CD4-positive, alpha-beta T cell (primary cell): ENCODE measurements around the gene HIP1. TPM values are rescaled to one million over a fixed set of nuclear protein-coding genes. Genes with fewer than 3 reads are reported as not detected.
A peak's percentile ranks its signal among the peaks of the same experiment; 100 is the strongest.

Experiments used
- ATAC-seq: fragments of 200-7000 bp; cut with Tn5 transposase; one replicate; pipeline ENCODE4 v1.10.0; 2022; ENCODE audit warnings: mild to moderate bottlenecking; ENCODE audit not compliant: poor library complexity
- CTCF ChIA-PET: fragments of 350-600 bp; sonication (Branson Sonifier 250); formaldehyde crosslinking; loops from one replicate; lab custom pipeline; 2021; ENCODE audit warnings: antibody characterized with exemption, inconsistent platforms; lab: Charles Lee
- POLR2A ChIA-PET: fragments of 350-600 bp; sonication (Branson Sonifier 250); formaldehyde crosslinking; loops from one replicate; lab custom pipeline; 2021; ENCODE audit warnings: antibody characterized with exemption, inconsistent platforms; lab: Charles Lee
- DNase-seq, 14 experiments: peaks; one replicate each; pipeline ENCODE4 v3.0.0-alpha.2; 2013 to 2020; ENCODE audit warnings: mixed read lengths in 2 of 14
- H3K27ac ChIP-seq, 2 donors: one replicate each; pipeline versions ENCODE4 v1.5.1 to v1.7.0; 2013; ENCODE audit warnings: low read length in 2 of 2, low read depth in 1 of 2, mild to moderate bottlenecking in 1 of 2
- H3K27me3 ChIP-seq, 2 experiments: 1 replicate in 1 of 2; 2 replicates in 1 of 2; pipeline versions ENCODE4 v1.6.1 to v1.7.0; 2013; ENCODE audit warnings: low read length in 2 of 2, control low read depth in 1 of 2, mild to moderate bottlenecking in 1 of 2, moderate library complexity in 1 of 2; ENCODE audit not compliant: insufficient read depth in 2 of 2, control insufficient read depth in 1 of 2
- H3K36me3 ChIP-seq: one replicate; pipeline ENCODE4 v1.6.1; 2013; ENCODE audit warnings: low read length, control low read depth; ENCODE audit not compliant: insufficient read depth
- H3K4me1 ChIP-seq: one replicate; pipeline ENCODE4 v1.6.1; 2013; ENCODE audit warnings: low read length, control low read depth; ENCODE audit not compliant: insufficient read depth
- H3K4me3 ChIP-seq: one replicate; pipeline ENCODE4 v1.5.1; 2013; ENCODE audit warnings: mild to moderate bottlenecking, low read length, moderate library complexity
- H3K9me3 ChIP-seq, 2 experiments: 1 replicate in 1 of 2; 2 replicates in 1 of 2; pipeline versions ENCODE4 v1.6.1 to v1.7.0; 2013; ENCODE audit warnings: low read length in 2 of 2, mild to moderate bottlenecking in 2 of 2, control low read depth in 1 of 2, moderate library complexity in 1 of 2; ENCODE audit not compliant: control insufficient read depth in 1 of 2, insufficient read depth in 1 of 2
- H3K27ac Mint-ChIP-seq: one replicate; pipeline ENCODE4 v1.8.0; 2020; ENCODE audit warnings: mixed read lengths
- H3K27me3 Mint-ChIP-seq: one replicate; pipeline ENCODE4 v1.8.0; 2021; ENCODE audit warnings: mixed read lengths
- H3K36me3 Mint-ChIP-seq: one replicate; pipeline ENCODE4 v1.8.0; 2021; ENCODE audit warnings: low read depth, mixed read lengths
- H3K4me1 Mint-ChIP-seq: one replicate; pipeline ENCODE4 v1.8.0; 2021; ENCODE audit warnings: low read depth, mixed read lengths
- H3K4me3 Mint-ChIP-seq: one replicate; pipeline ENCODE4 v1.8.0; 2020; ENCODE audit warnings: mild to moderate bottlenecking, mixed read lengths
- H3K9me3 Mint-ChIP-seq: one replicate; pipeline ENCODE4 v1.8.0; 2020; ENCODE audit warnings: mixed read lengths
- CTCF ChIP-seq: fragments of 200-600 bp; IDR thresholded peaks from one replicate; pipeline ENCODE4 v1.8.0; 2022; ENCODE audit warnings: antibody characterized with exemption, mild to moderate bottlenecking
- intact Hi-C, 2 experiments: fragments of 100-400 bp; cut with DNase I in 1 of 2; cut with micrococcal nuclease in 1 of 2; formaldehyde crosslinking; loops; one replicate each; pipeline versions ENCODE4 v1.15.1 to v1.9.0; 2023 to 2025; cut with DNase I, micrococcal nuclease
- total RNA-seq, 174 experiments: library from RNA in 2 of 174; stranded (reverse) in 2 of 174; gene quantifications; one replicate each; pipeline ENCODE4 v1.2.3 and lab custom pipeline; 2021 to 2026

HIP1 gene
- total RNA-seq, 2 experiments from 2014 or later, result 1.5 to 1.7 TPM

GRCh38 chr7:75536491-75536890 lies 202.2 kb downstream of the HIP1 start:
- H3K4me1 Mint-ChIP-seq, result no peaks in the 10 kb centered on the region
- DNase-seq, result no peak
- CTCF ChIA-PET, result no interaction called here

GRCh38 chr7:75534727-75535307 lies 203.9 kb downstream of the HIP1 start:
- no peaks in the 10 kb centered on the region for H3K36me3 Mint-ChIP-seq

More at GRCh38 chr7:75536491-75536890, 202.2 kb downstream of the HIP1 start:
- Mint-ChIP-seq H3K9me3 (no peaks in the 10 kb centered on the region), H3K27me3 (no peaks in the 10 kb centered on the region), H3K27ac (no peak overlapping the region), H3K36me3 (no peaks in the 10 kb centered on the region), H3K4me3 (no peak overlapping the region)
- Histone ChIP-seq H3K9me3 (no peaks in the 10 kb centered on the region), H3K27me3 (no peaks in the 10 kb centered on the region), H3K4me3 (no peak overlapping the region), H3K36me3 (peaks cover 11% of the 10 kb centered on the region), H3K27ac (no peak overlapping the region), H3K4me1 (no peaks in the 10 kb centered on the region)
- POLR2A ChIA-PET, result no interaction called here
- ATAC-seq, result no peak
- intact Hi-C loops, result no loop called here
- no peak for TF ChIP-seq CTCF

GRCh38 chr7:75533926-75534325 lies 204.8 kb downstream of the HIP1 start:
- DNase-seq (no peak), ATAC-seq (no peak)
- Mint-ChIP-seq H3K4me1 (no peaks in the 10 kb centered on the region), H3K27ac (no peak overlapping the region), H3K9me3 (no peaks in the 10 kb centered on the region), H3K4me3 (no peak overlapping the region), H3K36me3 (no peaks in the 10 kb centered on the region), H3K27me3 (no peaks in the 10 kb centered on the region)
- Histone ChIP-seq H3K27me3 (no peaks in the 10 kb centered on the region), H3K4me1 (no peaks in the 10 kb centered on the region), H3K4me3 (no peak overlapping the region), H3K9me3 (no peaks in the 10 kb centered on the region), H3K36me3 (peaks cover 11% of the 10 kb centered on the region), H3K27ac (no peak overlapping the region)
- intact Hi-C loops, result no loop called here
- TF ChIP-seq CTCF, result no peak
- CTCF ChIA-PET, result no interaction called here
- POLR2A ChIA-PET, result no interaction called here

More at GRCh38 chr7:75534727-75535307, 203.9 kb downstream of the HIP1 start:
- ATAC-seq (no peak), DNase-seq (peak in 2 of 14 experiments; percentile 18 to 36)
- H3K4me3 ChIP-seq, result no peak overlapping the region
- no peak for TF ChIP-seq CTCF
- no peaks in the 10 kb centered on the region for H3K27me3 ChIP-seq
- Mint-ChIP-seq H3K9me3 (no peaks in the 10 kb centered on the region), H3K4me1 (no peaks in the 10 kb centered on the region), H3K4me3 (no peak overlapping the region), H3K27me3 (no peaks in the 10 kb centered on the region), H3K27ac (no peak overlapping the region)
- ChIA-PET POLR2A (interaction anchor here (0.6 kb wide), 1 partner anchor 21 kb away, joined by 5 read pairs; no protein-coding TSS in a partner anchor), CTCF (no interaction called here)
- no peak overlapping the region for H3K27ac ChIP-seq
- H3K36me3 ChIP-seq, result peaks cover 11% of the 10 kb centered on the region
- H3K9me3 ChIP-seq, result no peaks in the 10 kb centered on the region
- no peaks in the 10 kb centered on the region for H3K4me1 ChIP-seq
- intact Hi-C loops, result no loop called here
